AG09319 (cell line): ENCODE results near the gene ZNF683.

Source experiments
- DNase-seq: peaks from one replicate; pipeline ENCODE4 v3.0.0-alpha.2; 2010; ENCODE audit warnings: low read depth; ENCODE audit errors: extremely low read depth
- TF ChIP-seq, protein P1 (sequence below): IDR thresholded peaks from 2 replicates; pipeline ENCODE4 v1.5.1; 2011; ENCODE audit warnings: low read depth, mild to moderate bottlenecking, inconsistent platforms, low read length, moderate library complexity

ZNF683 gene

DNA sequence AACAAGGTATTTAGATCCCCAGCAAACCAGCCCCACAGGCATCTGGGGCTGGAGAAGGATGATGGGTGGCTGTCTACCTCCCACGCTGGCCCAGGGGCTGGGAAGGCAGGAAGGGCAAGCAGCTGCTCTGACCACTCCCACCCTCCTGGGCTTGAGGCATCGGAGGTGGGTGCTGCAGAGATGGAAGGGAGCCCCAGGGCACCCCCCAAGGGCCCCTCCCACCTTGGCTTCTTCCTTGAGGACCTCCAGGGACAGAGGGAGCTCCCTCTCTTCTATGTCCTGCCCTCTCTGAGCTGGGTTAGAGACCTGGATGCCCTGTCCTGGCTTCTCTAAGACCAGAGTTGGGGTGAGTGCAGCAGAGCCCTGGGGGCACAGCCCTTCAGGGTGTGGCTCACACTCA, 51.7 kb downstream of the ZNF683 start:
- TF ChIP-seq, protein P1, sequence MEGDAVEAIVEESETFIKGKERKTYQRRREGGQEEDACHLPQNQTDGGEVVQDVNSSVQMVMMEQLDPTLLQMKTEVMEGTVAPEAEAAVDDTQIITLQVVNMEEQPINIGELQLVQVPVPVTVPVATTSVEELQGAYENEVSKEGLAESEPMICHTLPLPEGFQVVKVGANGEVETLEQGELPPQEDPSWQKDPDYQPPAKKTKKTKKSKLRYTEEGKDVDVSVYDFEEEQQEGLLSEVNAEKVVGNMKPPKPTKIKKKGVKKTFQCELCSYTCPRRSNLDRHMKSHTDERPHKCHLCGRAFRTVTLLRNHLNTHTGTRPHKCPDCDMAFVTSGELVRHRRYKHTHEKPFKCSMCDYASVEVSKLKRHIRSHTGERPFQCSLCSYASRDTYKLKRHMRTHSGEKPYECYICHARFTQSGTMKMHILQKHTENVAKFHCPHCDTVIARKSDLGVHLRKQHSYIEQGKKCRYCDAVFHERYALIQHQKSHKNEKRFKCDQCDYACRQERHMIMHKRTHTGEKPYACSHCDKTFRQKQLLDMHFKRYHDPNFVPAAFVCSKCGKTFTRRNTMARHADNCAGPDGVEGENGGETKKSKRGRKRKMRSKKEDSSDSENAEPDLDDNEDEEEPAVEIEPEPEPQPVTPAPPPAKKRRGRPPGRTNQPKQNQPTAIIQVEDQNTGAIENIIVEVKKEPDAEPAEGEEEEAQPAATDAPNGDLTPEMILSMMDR, result no peak
- DNase-seq, result no peak

DNA sequence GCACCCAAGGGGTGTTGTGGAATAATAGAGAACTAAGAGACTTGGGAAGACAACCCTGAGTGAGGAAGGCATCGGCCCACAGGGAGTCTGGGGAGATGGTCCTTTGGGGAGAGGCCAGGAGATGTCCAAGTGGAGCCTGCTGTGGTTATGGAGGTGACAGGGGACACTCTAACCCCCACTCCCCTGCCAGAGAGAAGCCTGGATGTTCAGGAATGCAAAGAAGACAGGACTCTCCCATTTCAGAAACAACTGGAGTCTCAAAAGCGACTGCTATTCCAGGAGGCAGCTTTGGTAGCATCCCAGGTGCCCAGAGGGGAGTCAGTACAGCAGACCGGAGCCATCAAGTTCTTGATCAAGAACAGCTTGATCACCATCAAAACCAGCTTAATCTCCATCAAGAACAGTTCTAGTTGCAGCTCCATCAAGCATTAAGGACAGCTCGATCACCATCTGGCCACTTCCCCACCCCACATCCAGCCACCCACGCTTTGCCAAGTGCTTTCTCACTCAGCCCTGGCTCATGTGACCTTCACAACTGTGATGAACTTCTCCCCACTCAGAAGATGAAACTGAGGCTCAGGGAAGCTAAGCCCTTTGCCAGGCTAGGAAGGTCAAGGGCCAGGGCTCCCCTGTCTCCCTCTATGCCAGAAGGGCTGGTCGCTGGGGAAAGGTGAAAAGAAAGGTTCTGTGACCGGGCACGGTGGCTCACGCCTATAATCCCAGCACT, 54.0 kb downstream of the ZNF683 start:
- no peak for DNase-seq
- TF ChIP-seq, protein P1, result no peak

DNA sequence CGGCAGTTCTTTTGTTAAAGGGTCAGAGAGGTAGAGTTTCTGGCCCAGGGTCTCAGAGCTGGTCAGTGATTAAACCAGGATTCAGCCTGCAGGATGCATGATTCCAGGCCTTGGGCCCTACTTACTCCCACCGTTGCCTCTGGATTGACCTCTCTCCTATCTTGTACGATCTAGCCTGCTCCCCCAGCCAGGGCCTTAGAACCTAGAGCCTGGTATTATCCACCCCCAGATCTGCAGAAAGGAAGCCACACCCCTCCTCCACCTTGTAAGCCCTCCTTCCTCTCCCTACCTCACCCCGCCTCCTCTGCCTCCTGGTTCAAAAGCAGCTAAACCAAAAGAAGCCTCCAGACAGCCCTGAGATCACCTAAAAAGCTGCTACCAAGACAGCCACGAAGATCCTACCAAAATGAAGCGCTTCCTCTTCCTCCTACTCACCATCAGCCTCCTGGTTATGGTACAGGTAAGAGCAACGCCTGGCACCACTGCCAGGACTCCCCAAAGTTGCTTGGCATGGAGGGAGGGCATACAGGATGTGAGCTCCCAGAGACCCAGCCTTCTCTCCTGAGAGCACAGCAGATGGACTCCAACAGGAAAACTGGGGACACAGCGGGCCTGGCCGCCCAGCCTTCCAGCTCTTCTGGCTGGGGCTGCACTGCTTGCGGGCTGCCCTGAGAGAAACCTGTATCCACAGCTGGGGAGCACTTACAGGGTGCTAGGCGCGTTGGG, 54.8 kb downstream of the ZNF683 start, which contains the start of gene CD52:
TSS of gene CD52 (plus strand) at position 347 of the 726 bp plus-strand sequence. CDS start at position 407, 60 bp downstream.
- TF ChIP-seq, protein P1, result no peak
- no peak for DNase-seq

DNA sequence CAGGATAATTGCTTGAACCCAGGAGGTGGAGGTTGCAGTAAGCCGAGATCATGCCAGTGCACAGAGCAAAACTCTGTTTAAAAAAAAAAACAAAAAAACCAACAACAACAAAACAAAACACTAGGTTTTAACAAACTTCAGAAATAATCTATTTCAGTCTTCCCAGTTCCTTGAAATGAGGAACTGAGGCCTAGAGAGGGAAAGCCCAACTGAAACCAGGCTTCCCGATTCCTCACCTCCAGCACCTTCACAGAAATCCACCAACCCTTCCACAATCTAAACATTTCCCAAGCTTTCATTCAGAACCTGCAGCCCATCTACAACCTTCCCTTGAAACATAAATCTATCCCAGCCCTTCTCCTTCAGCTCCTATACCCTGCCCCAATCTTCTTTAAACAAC, 55.4 kb downstream of the ZNF683 start:
- no peak for DNase-seq
- TF ChIP-seq, protein P1, result no peak

DNA sequence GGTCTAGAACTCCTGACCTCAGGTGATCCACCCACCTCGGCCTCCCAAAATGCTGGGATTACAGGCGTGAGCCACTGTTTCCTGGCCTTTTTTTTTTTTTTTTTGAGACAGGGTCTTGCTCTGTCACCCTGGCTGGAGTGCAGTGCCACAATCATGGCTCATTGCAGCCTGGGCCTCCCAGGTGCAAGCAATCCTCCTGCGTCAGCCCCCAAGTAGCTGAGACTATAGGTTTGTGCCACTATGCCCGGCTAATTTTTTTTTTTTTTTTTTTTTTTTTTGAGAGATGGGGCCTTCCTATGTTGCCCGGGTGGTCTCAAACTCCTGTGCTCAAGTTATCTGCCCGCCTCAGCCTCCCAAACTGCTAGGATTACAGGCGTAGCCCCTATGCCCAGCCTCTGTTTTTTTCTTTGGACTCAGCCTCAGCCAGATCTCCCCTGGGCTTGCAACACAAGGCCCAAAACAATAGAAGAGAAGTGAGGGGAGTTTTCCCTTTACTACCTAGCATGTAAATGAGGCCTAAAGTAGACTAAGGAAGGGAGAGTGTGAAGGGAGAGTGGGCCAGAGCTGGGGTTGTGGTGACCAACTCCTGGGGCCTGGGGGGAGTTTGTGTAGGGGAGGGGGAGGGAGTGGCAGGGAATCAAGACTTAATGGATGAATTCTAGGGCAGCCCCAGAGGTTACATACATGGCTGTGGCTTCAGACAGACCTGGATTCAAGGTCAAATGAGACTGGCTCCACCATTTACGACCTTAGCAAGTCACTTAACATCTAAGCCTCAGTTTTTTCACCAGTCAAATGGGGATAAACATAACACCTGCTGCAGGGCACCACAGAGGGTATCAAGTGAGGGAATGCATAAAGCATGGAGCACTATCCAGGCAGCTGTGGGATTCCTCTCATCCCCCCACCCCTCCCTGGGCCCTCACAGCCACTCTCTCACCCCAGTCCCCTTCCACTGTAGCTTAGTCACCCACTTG, 56.4 kb downstream of the ZNF683 start:
- TF ChIP-seq, protein P1, result no peak
- DNase-seq, result no peak

DNA sequence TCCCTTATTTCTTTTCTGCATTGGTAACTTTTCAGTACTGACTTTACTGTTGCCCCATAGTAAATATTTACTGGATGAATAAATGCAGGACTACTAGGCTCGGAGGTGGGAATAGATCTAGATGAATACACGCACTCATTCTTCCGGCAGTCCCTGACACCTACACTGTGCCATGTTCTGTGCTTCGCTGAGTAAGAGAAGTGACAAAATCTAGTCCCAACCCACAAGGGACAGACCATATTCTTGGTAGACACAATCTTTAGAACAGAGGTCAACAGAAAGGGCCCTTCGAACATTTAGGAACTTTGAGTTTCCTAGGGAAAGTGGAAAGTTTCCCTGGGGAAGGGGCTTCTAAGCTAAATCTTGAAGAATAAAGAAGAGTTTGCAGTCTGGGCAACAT, 58.0 kb downstream of the ZNF683 start:
- DNase-seq, result no peak
- TF ChIP-seq, protein P1, result no peak
